ENCODE data around the gene MPRIP. TPM values are rescaled to one million over a fixed set of nuclear protein-coding genes. Genes with fewer than 3 reads are reported as not detected.

MPRIP gene
- total and polyA plus RNA-seq, 2 of the 13 experiments (the other 11 are each of a cell fraction or from before 2014, with no cell fraction given), result 50.2 to 52.4 TPM

GRCh38 chr17:17236295-17237025 is 194.2 kb downstream of the MPRIP start (continued):
- TF ChIP-seq ZNF318 (CRISPR knock-in tag; IDR thresholded peaks at IDR 0.05), result no peak
- no peak for TF ChIP-seq HOXA9 (CRISPR knock-in tag; IDR thresholded peaks at IDR 0.05; ENCODE audit: borderline replicate concordance)
- no peak for TF ChIP-seq HES4 (CRISPR knock-in tag; IDR thresholded peaks at IDR 0.05; ENCODE audit: borderline replicate concordance)
- no peak for TF ChIP-seq TAF1 (CRISPR knock-in tag; IDR thresholded peaks at IDR 0.05)
- no peak for TF ChIP-seq ZNF24 (IDR thresholded peaks at IDR 0.05)
- TF ChIP-seq HBP1 (CRISPR knock-in tag; IDR thresholded peaks at IDR 0.05; ENCODE audit: low read depth), result peak; percentile 38; the same call in 1 of the 2 replicates
- no peak for TF ChIP-seq NCOR1 (IDR thresholded peaks at IDR 0.05; ENCODE audit: borderline replicate concordance, low read length)
- TF ChIP-seq, protein P1, sequence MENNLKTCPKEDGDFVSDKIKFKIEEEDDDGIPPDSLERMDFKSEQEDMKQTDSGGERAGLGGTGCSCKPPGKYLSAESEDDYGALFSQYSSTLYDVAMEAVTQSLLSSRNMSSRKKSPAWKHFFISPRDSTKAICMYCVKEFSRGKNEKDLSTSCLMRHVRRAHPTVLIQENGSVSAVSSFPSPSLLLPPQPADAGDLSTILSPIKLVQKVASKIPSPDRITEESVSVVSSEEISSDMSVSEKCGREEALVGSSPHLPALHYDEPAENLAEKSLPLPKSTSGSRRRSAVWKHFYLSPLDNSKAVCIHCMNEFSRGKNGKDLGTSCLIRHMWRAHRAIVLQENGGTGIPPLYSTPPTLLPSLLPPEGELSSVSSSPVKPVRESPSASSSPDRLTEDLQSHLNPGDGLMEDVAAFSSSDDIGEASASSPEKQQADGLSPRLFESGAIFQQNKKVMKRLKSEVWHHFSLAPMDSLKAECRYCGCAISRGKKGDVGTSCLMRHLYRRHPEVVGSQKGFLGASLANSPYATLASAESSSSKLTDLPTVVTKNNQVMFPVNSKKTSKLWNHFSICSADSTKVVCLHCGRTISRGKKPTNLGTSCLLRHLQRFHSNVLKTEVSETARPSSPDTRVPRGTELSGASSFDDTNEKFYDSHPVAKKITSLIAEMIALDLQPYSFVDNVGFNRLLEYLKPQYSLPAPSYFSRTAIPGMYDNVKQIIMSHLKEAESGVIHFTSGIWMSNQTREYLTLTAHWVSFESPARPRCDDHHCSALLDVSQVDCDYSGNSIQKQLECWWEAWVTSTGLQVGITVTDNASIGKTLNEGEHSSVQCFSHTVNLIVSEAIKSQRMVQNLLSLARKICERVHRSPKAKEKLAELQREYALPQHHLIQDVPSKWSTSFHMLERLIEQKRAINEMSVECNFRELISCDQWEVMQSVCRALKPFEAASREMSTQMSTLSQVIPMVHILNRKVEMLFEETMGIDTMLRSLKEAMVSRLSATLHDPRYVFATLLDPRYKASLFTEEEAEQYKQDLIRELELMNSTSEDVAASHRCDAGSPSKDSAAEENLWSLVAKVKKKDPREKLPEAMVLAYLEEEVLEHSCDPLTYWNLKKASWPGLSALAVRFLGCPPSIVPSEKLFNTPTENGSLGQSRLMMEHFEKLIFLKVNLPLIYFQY (CRISPR knock-in tag; IDR thresholded peaks at IDR 0.05; ENCODE audit: borderline replicate concordance), result no peak
- TF ChIP-seq ZNF644 (CRISPR knock-in tag; IDR thresholded peaks at IDR 0.05; ENCODE audit: low read depth), result no peak
- TF ChIP-seq ATF7 (IDR thresholded peaks at IDR 0.05), result no peak
- TF ChIP-seq ATF7 (CRISPR knock-in tag; IDR thresholded peaks at IDR 0.05), result no peak
- no peak for TF ChIP-seq DNMT1 (CRISPR knock-in tag; IDR thresholded peaks at IDR 0.05)
- no peak for TF ChIP-seq SMARCC2 (IDR thresholded peaks at IDR 0.05)
